GM19467 (cell line): ENCODE measurements around the gene UNC80.

ENCODE experiments used
- ATAC-seq: cut with Tn5 transposase; IDR thresholded peaks from one replicate; pipeline ENCODE4 v1.9.1; 2021; ENCODE audit warnings: mild to moderate bottlenecking, moderate library complexity; ENCODE audit not compliant: unreplicated experiment

The UNC80 gene

DNA sequence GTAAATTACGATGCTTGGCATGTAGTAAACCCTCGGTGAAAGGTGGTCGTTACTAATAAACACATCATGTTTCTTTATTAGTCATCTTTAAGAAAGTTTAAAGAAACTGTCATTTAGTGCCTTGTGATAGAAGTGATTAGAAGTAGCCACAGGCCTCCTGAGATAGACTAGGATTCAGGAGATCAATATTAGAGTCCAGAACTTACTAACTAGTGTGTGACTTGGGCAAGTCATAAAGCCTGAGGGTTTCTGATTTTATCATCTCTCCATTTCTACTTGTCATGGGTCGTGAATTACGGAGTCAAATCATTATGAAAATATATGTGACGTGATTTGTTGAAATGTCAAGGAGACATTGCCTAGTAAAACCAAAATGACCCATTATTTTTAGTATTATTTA lies 237.5 kb downstream of the UNC80 start:
- no peak for ATAC-seq

DNA sequence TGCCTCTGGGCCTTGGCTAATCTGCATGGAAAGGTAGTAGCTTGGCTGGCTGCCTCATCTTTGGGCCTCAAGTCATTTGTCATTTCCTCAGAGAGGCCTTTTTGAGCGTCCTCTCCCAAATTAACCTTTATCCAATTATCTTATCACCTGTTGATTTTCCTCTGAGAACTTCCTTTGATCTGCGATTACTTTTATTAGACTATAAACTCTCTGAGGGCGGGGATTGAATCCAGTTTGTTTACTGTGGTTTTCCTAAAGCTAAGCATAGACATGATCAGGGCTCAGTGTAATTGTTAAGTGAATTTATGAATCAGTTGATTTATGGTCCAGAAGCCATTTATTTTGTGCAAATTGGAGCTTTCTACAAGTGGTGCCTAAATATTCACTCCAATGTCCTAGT lies 238.3 kb downstream of the UNC80 start:
- no peak for ATAC-seq

DNA sequence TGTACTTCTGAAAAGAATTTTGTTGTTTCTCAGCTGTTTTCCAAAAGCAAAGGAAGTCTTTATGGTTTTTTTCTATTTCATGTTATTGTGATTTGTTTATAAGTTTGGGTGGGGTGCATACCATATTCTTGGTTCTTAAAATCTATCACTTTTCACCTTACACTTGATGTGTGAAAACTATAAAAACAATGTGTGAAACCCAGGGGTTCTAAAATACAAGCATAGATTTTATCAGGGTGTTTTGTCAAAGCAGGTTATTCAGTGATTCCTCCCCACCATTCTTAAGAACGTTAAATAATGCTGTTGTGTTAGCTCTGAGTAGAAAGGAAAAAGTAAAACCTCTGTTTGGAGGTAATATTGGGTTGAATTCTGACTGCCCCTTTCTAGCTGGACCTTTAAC lies 248.5 kb downstream of the UNC80 start:
- no peak for ATAC-seq

- ATAC-seq, result no peak
These were observed 251.2 kb downstream of the UNC80 start for GRCh38 chr2:210022824-210023223.

- no peak for ATAC-seq
These were observed 256.0 kb downstream of the UNC80 start for GRCh38 chr2:210027608-210028007.

GRCh38 chr2:210028178-210028577 lies 256.5 kb downstream of the UNC80 start:
- ATAC-seq, result no peak

DNA sequence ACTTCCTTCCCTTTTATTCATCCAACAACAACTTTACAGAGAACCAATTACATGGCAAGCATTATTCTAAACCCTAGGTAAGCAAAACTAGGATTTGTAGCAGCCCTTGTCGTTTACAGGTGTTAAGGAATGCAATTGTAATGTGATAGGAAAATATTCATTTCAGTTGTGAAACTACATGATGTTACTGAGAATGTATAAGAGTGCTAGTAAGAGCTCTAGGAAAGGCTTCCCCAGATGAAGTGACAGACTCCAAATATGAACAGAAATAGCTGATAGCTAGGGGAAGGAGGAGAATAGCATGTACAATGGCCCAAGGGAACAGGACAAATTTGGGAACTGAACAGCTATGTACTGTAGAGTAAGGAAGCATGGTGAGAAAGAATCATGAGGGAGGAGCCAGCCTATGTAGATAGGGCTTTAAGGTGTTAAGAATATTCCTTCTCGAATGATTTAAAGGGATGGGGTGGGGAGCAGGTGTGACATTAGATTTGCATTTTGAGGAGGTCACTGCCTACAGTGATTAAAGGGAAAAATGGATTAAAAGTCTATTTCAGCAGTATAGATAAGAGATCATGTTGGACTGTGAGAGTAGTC lies 262.6 kb downstream of the UNC80 start:
- no peak for ATAC-seq

DNA sequence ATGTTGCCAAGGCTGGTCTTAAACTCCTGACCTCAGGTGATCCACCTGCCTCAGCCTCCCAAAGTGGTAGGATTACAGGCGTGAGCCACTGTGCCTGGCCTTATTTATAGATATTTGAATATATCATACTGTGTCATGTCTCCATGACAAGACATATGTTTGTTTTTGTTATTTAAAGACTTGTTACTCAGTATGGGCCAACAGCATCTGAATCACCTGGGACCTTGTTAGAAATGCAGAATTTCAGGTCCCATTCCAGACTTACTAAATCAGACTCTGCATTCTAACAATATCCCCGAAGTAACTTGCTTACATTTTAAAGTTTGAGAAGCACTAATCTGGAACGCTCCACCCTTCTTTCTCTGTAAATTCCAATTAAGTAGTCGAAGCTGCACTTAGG lies 264.0 kb downstream of the UNC80 start:
- ATAC-seq, result no peak

DNA sequence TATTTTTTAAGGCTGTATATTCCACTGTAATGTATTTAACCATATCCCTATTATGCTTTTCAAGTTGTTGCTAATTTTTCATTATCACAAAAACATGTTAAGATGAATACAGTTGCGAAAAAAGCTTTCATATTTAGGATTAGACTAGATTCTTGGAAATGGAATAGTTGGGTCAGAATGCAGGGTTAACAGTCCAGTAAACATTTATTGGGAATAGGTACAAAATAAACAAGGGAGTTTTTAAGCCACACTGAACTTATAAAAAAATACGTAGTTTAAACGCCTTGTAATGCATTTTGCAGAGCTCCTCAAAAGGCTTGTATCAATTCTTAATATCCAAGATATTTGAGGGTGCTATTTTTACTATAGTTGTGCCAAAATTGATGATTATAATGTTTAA lies 266.4 kb downstream of the UNC80 start:
- no peak for ATAC-seq

DNA sequence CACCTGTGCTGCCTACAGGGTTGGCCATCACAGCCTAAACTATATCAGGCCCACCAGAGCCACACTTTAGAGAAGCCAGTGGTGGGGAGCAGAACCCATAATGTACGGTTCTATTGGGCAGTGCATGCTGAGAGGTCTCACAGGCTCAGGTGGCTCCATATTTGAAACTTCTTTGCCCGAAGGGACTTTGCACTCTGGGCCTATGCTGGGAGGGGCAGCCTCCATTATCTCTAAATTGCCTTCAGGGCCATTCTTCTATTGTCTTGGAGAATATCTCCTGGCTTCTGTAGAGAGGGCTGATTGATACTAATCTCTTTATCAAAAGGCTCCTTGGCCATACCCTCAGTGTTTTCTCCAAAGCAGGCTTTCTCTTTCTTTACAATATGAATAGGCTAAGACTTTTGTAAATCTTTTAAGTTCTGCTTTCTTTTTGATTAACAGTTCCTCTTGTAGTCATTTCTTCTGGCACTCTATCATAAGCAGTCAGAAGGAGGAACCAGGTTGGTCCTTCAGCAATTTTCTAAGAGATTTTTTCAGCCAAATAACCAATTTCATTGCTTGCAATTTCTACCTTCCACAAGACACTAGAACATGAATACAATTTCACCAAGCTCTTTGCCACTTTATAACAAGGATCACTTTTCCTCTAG lies 275.3 kb downstream of the UNC80 start:
- ATAC-seq, result no peak
